Upper lobe of right lung (tissue), 1 donor: ENCODE measurements around the gene BACE1-AS. TPM values are rescaled to one million over a fixed set of nuclear protein-coding genes. Genes with fewer than 3 reads are reported as not detected.

Source experiments
- ATAC-seq: fragments of 200-7000 bp; cut with Tn5 transposase; one replicate; pipeline ENCODE4 v1.9.1; 2020; ENCODE audit warnings: mild to moderate bottlenecking, moderate library complexity
- DNase-seq: peaks from one replicate; pipeline ENCODE4 v3.0.0-alpha.2; 2020
- H3K27ac ChIP-seq: fragments of 200-600 bp; one replicate; pipeline ENCODE4 v1.8.0; 2022
- H3K27me3 ChIP-seq: fragments of 200-600 bp; one replicate; pipeline ENCODE4 v1.8.0; 2022; ENCODE audit warnings: mild to moderate bottlenecking
- H3K36me3 ChIP-seq: fragments of 200-600 bp; one replicate; pipeline ENCODE4 v1.8.0; 2022
- H3K4me1 ChIP-seq: fragments of 200-600 bp; one replicate; pipeline ENCODE4 v1.8.0; 2022
- H3K4me3 ChIP-seq: fragments of 200-600 bp; one replicate; pipeline ENCODE4 v1.8.0; 2022; ENCODE audit warnings: mild to moderate bottlenecking
- H3K9me3 ChIP-seq: fragments of 200-600 bp; one replicate; pipeline ENCODE4 v1.8.0; 2022
- intact Hi-C: fragments of 100-400 bp; cut with DNase I; formaldehyde crosslinking; loops from one replicate; pipeline ENCODE4 v1.11.0; 2022
- total RNA-seq: library from RNA; stranded (reverse); fragmentation: NEBNext Ultra II Directional; extraction: Animal tissue kit (Norgen Biotek cat#: 25700); gene quantifications from one replicate; pipeline ENCODE4 v1.2.1, GENCODE V29; 2021
- TF ChIP-seq, protein P1 (sequence below): fragments of 200-600 bp; IDR thresholded peaks from one replicate; pipeline ENCODE4 v1.8.0; 2022; ENCODE audit warnings: antibody characterized with exemption
- donor health status: DM: no; HTN: yes; CAD: no; lungs with severe emphysema.

The BACE1-AS gene
- total RNA-seq, 1 donor from 2014 or later, result 8.2 TPM

- DNase-seq, result peak; percentile 71
- ATAC-seq, result peak; percentile 52
- Histone ChIP-seq H3K27ac (no peak overlapping the region), H3K4me1 (no peaks in the 10 kb centered on the region), H3K27me3 (no peaks in the 10 kb centered on the region), H3K4me3 (no peak overlapping the region), H3K36me3 (no peaks in the 10 kb centered on the region), H3K9me3 (no peaks in the 10 kb centered on the region)
- TF ChIP-seq, protein P1, sequence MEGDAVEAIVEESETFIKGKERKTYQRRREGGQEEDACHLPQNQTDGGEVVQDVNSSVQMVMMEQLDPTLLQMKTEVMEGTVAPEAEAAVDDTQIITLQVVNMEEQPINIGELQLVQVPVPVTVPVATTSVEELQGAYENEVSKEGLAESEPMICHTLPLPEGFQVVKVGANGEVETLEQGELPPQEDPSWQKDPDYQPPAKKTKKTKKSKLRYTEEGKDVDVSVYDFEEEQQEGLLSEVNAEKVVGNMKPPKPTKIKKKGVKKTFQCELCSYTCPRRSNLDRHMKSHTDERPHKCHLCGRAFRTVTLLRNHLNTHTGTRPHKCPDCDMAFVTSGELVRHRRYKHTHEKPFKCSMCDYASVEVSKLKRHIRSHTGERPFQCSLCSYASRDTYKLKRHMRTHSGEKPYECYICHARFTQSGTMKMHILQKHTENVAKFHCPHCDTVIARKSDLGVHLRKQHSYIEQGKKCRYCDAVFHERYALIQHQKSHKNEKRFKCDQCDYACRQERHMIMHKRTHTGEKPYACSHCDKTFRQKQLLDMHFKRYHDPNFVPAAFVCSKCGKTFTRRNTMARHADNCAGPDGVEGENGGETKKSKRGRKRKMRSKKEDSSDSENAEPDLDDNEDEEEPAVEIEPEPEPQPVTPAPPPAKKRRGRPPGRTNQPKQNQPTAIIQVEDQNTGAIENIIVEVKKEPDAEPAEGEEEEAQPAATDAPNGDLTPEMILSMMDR, result no peak
- intact Hi-C loops, result no loop called here
Observed at GRCh38 chr11:117300283-117300663, 9.1 kb downstream of the BACE1-AS start.

DNA sequence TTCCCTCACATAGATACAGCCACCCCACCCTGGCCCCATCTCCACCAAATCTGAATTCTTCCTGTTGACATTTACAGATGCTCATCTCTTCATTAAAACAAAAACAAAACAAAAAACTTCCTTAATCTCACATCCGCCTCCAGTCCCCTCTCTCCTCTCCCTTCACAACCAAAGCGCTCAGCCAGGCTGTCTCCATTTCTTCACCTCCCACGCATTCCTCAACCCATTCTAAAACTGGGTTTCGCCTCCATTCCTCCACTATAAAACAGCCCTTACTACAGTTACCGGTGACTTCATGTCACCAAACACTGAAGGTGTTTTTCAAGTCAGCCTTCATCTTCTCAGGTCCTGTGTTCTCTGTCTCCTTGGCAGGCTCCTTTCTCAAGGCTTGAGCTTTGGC is 9.6 kb downstream of the BACE1-AS start:
- no peaks in the 10 kb centered on the region for H3K9me3 ChIP-seq
- no peak overlapping the region for H3K4me3 ChIP-seq
- TF ChIP-seq, protein P1, result no peak
- no peak for DNase-seq
- no peak for ATAC-seq
- intact Hi-C loops, result no loop called here
- H3K4me1 ChIP-seq, result no peaks in the 10 kb centered on the region
- no peak overlapping the region for H3K27ac ChIP-seq
- H3K36me3 ChIP-seq, result no peaks in the 10 kb centered on the region
- no peaks in the 10 kb centered on the region for H3K27me3 ChIP-seq

GRCh38 chr11:117302228-117302627 is 11.1 kb downstream of the BACE1-AS start:
- no peaks in the 10 kb centered on the region for H3K36me3 ChIP-seq
- no peaks in the 10 kb centered on the region for H3K27me3 ChIP-seq
- no peak overlapping the region for H3K27ac ChIP-seq
- TF ChIP-seq, protein P1, result no peak
- no peak for DNase-seq
- H3K4me1 ChIP-seq, result no peaks in the 10 kb centered on the region
- H3K4me3 ChIP-seq, result no peak overlapping the region
- H3K9me3 ChIP-seq, result no peaks in the 10 kb centered on the region
- intact Hi-C loops, result no loop called here
- no peak for ATAC-seq

GRCh38 chr11:117303101-117303500 is 12.0 kb downstream of the BACE1-AS start:
- intact Hi-C loops, result no loop called here
- TF ChIP-seq, protein P1, result no peak
- Histone ChIP-seq H3K27ac (no peak overlapping the region), H3K4me3 (no peak overlapping the region), H3K36me3 (no peaks in the 10 kb centered on the region), H3K9me3 (no peaks in the 10 kb centered on the region), H3K4me1 (no peaks in the 10 kb centered on the region), H3K27me3 (no peaks in the 10 kb centered on the region)
- ATAC-seq (no peak), DNase-seq (no peak)

DNA sequence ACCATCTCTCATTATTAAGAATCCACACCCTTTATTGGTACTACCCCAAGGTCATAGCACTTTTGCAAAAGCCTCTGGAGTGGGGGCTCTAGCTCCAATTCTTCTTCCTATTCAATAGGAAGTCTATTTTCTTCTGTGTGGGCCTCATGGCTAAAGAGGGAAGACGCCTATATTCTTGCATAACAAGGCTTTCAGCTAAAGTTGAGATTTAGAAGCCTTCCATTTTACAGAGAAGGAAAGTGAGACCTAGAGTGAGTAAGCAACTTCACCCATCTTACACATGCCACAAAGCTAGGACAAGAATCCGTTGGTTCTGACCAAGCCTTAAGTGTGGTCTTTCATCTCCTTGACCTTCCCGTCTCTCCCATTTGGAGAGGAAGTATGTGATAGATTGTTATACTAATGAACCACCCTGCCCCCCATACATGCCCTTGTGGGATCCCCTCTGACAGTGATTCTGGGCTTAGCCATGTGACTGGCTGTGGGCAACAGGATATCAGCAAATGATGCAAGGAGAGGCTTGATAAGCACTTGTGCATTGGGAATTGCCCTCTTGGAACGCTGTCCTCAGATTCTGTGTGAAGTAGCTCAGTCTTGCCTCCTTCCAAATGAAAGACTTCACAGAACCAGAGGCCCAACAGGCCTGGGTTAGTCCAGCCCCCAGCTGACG is 12.6 kb downstream of the BACE1-AS start:
- TF ChIP-seq, protein P1, result no peak
- Histone ChIP-seq H3K36me3 (no peaks in the 10 kb centered on the region), H3K4me1 (no peaks in the 10 kb centered on the region), H3K9me3 (no peaks in the 10 kb centered on the region), H3K27me3 (no peaks in the 10 kb centered on the region), H3K27ac (no peak overlapping the region), H3K4me3 (no peak overlapping the region)
- DNase-seq (no peak), ATAC-seq (no peak)
- intact Hi-C loops, result no loop called here

GRCh38 chr11:117305145-117305544 is 14.0 kb downstream of the BACE1-AS start:
- ATAC-seq (no peak), DNase-seq (no peak)
- Histone ChIP-seq H3K4me1 (no peaks in the 10 kb centered on the region), H3K4me3 (no peak overlapping the region), H3K27me3 (no peaks in the 10 kb centered on the region), H3K27ac (no peak overlapping the region), H3K36me3 (no peaks in the 10 kb centered on the region), H3K9me3 (no peaks in the 10 kb centered on the region)
- intact Hi-C loops, result no loop called here
- TF ChIP-seq, protein P1, result no peak
